ENCODE measurements around the gene DUS1L.

Gene DUS1L

GRCh38 chr17:82100502-82101298, 35.1 kb upstream of the DUS1L start:
- no peak for DNase-seq (ENCODE audit: low read depth in 3 of 3)

GRCh38 chr17:82098939-82099763, 33.5 kb upstream of the DUS1L start:
- DNase-seq (ENCODE audit: low read depth in 3 of 3) = no peak

DNA sequence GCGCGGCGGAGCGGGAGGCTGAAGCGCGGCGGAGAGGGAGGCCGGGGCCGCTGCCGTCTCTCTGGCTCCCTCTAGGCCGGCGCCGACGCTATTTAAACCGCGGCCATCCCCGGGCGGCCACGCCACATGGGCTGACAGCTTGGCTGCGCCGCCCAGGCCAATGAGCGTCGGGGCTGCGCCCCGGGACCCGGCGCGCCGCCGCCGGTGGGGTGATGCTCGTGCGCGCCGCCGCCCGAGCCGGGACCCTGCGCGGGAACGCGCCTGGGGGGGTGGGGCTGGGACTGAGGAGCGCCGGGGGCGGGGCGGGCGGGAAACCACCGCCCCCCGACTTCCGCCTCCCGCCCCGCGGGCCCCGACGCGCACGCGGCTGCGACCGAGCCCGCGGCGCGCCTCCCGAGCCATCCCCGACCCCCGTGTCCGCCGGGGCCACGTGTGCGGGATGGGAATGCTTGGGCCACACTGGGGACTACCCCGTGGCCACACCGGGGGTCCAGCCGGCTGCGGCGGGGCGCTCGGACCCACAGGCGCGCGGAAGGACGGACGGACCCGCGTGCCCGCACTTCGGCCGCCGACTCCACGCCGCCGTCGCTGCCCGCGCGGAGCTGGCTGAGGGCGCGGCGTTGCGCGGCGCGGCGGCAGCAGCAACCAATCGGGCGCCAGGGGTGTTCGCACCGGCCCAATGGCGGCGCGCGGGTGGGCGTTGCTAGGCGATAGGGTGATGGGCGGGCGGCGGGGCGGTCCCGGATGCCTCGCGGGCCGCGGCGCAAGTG, 32.8 kb upstream of the DUS1L start, which contains the start of gene FASN:
Gene FASN, minus strand, starts transcription at position 68 of the 770 bp plus-strand sequence. CDS start 1,791 bp downstream, outside the sequence.
- DNase-seq (ENCODE audit: low read depth in 3 of 3) = peak; percentile 83 to 91 (median 86)

- DNase-seq (ENCODE audit: low read depth in 3 of 3) = no peak
These were observed 32.2 kb upstream of the DUS1L start for GRCh38 chr17:82097919-82098168.

- DNase-seq (ENCODE audit: low read depth in 3 of 3) = peak; percentile 33 to 52 (median 41)
These were observed 31.7 kb upstream of the DUS1L start for GRCh38 chr17:82097184-82097918.

DNA sequence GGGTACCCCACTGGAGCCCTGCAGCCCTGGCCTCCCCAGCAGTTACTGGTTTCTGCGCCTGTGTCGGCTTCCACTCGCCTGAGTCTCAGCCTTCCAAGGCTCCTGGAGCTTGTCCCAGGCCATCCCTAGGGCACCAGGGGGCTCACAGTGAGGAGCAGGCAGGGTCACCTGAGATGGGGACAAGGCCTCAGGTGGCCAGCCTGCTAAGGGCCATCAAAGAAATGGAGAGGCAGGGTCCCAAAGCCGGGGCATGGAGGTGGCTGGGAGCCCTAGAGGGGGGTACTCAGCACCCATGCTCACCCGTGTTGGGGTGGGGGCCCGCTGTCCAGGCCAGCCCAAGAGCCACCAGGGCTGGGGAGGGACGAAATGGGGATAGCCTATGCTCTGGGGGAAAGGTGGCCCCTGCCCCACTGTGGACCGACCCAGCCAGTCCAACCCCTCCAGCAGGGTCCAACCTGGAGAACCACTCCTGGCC, 31.1 kb upstream of the DUS1L start:
- DNase-seq (ENCODE audit: low read depth in 3 of 3) = no peak

DNA sequence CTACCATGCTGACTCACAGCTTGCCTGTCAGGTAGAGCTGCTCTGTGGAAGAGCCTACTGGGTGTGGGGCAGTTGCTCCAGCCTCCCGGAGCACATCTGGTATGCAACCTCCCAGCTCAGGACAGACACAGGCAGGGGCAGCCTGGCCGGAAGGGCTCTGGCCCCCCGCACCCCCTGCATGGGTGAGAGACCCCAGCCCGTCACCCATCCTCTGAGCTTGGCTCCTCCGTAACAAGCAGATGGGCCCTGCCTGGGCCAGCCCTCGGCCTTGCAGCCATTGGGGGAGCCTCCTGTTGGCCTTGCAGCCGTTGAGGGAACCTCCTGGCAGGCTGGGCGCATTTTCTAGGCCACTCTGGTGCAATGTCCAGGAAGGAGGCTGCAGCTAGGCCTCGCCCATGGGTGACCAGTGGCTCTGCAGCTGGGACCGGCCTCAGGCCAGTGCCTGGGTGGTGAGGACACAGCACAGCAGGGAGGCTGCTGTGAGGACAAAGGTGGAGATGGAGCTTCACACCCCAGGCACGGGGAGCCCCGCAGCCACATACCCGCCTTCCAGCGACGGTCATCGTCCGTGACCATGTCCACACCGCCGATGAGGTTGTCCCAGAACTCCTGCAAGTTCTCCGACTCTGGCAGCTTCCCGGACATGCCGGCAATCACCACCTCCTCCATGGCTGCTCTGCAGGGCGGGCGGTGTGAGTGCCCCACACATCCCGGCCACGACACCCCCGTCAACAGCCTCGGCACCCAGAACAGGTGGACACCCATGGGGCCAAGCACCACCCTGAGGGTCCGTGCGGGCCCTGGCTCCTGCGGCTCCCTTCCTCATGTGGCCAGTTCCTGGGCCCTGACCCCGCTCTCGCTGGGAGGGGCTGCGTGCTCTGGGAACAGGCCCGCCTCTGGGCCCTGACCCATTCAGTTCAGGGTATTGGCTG, 30.4 kb upstream of the DUS1L start:
- no peak for DNase-seq (ENCODE audit: low read depth in 3 of 3)

- DNase-seq (ENCODE audit: low read depth in 3 of 3) = no peak
These were observed 29.6 kb upstream of the DUS1L start for GRCh38 chr17:82094931-82095776.

DNA sequence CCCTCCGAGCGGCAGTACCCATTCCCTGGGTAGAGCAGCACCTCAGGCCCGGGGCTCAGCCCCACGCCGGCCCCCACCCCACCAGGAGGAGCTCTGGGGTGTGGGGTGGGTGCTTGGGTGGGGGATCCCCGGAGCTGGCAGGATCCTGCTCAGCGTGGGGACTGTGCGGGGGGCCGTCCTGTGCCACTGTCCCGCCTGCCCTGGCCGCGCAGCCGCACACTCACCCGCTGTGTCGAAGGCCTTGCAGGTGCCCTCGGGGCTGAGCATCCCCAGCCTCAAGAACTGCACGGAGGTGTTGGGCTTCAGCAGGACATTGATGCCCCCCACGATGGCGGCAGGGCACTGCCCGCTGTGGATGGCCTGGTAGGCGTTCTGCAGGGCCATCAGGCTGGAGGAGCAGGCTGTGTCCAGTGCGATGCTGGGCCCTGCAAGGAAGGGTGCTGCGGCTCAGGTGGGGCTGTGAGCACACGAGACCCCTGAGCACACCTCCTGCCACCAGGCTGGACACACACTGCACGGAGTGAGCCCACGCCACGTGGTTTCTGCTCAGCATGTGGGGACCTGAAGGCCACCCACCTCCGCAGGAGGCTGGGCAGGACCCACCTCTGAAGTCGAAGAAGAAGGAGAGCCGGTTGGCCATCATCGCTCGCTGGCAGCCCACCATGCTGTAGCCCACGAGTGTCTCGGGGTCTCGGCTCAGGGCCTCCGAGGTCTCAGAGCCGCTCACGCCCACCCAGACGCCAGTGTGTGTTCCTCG, 27.6 kb upstream of the DUS1L start:
- no peak for DNase-seq (ENCODE audit: low read depth in 3 of 3)

DNA sequence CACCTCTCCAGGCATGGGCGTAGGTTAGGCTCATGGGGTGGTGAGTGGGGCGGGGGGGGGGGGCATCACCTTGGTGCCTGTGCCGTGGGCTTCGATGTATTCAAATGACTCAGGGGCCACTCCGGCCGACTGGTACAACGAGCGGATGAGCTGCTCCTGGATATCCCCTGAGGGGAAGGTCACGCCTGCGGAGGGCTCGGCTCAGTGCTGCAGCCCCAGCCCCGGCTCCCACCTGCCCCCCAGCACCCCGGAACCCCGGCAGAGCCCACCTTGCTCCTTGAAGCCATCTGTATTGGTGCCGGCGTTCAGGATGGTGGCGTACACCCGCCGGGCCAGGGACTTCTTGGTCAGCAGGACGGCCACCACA, 27.0 kb upstream of the DUS1L start:
- DNase-seq (ENCODE audit: low read depth in 3 of 3) = no peak

- DNase-seq (ENCODE audit: low read depth in 3 of 3) = no peak
These were observed 26.5 kb upstream of the DUS1L start for GRCh38 chr17:82092094-82092586.

GRCh38 chr17:82091264-82092066, 25.9 kb upstream of the DUS1L start:
- no peak for DNase-seq (ENCODE audit: low read depth in 3 of 3)

GRCh38 chr17:82090549-82091263, 25.1 kb upstream of the DUS1L start:
- DNase-seq (ENCODE audit: low read depth in 3 of 3) = no peak

DNA sequence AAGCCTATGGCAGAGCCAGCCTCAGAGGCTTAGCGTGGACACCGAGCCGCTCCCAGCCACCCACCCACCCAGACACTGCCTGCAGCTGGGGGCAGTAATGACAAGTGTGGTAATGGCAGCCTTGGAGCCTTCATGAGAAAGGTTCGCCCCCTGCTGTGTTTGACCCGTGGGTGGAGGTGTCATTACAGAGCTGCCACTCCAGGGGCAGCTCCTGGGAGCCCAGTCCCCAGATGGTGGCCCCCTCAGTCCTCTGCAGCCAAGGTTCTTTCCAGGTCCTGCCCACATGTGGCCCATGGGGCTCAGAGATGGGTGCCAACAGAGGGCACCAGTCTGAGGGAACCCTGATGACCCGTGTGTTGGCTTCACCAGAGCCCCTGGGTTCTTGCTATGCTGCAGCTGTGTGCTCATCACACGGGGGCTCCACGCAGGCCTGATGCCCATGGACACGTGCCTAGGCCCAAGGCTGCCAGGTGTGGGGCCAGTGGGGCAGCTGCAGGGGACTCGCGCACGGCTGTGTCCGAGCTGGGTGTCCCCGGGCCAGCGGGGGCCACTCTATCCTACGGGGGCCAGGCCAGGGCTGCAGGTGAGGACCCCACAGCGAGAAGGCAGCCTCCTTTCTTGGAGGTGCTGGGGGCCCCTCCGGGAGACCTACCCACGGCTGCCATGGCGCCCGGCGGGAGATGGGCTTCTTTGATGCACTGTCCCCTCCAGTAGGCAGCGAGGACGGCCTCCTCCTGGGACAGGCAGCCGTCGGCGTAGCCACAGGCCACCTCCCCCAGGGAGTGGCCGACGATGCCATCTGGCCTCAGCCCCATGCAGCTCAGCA, 24.3 kb upstream of the DUS1L start:
- DNase-seq (ENCODE audit: low read depth in 3 of 3) = no peak

- no peak for DNase-seq (ENCODE audit: low read depth in 3 of 3)
These were observed 23.5 kb upstream of the DUS1L start for GRCh38 chr17:82088838-82089722.
